UCSD-AML1 (cell line): ENCODE data around the gene RPS8.
"Not testable (repeated sequence)": the region's sequence is repeated elsewhere in the genome, so short reads cannot be mapped to it uniquely, and the experiment has no call there.

ENCODE experiments used
- DNase-seq: peaks from one replicate; lab custom pipeline; 2025; ENCODE audit not compliant: unreplicated experiment; lab: John Stamatoyannopoulos, UW

Gene RPS8

GRCh38 chr1:44819196-44819607, 43.9 kb downstream of the RPS8 start:
- DNase-seq, result no peak

GRCh38 chr1:44819608-44820327, 44.4 kb downstream of the RPS8 start:
- peak; percentile 62 for DNase-seq

- DNase-seq, result no peak
Observed at GRCh38 chr1:44820328-44821239, 45.2 kb downstream of the RPS8 start.

- no peak for DNase-seq
Observed at GRCh38 chr1:44821240-44821715, 45.9 kb downstream of the RPS8 start.

GRCh38 chr1:44822131-44822701, 46.9 kb downstream of the RPS8 start:
- DNase-seq, result no peak

GRCh38 chr1:44822981-44823451, 47.7 kb downstream of the RPS8 start:
- DNase-seq, result no peak

- DNase-seq, result not testable (repeated sequence)
Observed at GRCh38 chr1:44824392-44824791, 49.1 kb downstream of the RPS8 start.

GRCh38 chr1:44826375-44827196, 51.2 kb downstream of the RPS8 start:
- peak; percentile 87 for DNase-seq

- DNase-seq, result no peak
Observed at GRCh38 chr1:44827197-44828002, 52.1 kb downstream of the RPS8 start.

GRCh38 chr1:44828003-44828651, 52.8 kb downstream of the RPS8 start:
- no peak for DNase-seq
